OCI-LY3 (cell line): ENCODE measurements around the gene TAS1R1.

ENCODE experiments used
- H2AFZ ChIP-seq: fragments of 200-600, 300-600 bp; shearing (Covaris generic); 2 replicates; pipeline ENCODE4 v1.6.0; 2014; ENCODE audit warnings: antibody characterized with exemption, low read depth, low read length
- H3K27ac ChIP-seq: fragments of 200-600, 300-600 bp; sonication (generic); 2 replicates; pipeline ENCODE4 v1.5.1; 2014; ENCODE audit warnings: mild to moderate bottlenecking, low read length, moderate library complexity, mixed read lengths
- H3K27me3 ChIP-seq: fragments of 200-600, 300-600 bp; sonication (generic); 2 replicates; pipeline ENCODE4 v1.6.1; 2014; ENCODE audit warnings: low read depth, low read length, mixed read lengths
- H3K36me3 ChIP-seq: fragments of 200-600, 300-600 bp; sonication (generic); replicated peaks from 2 replicates; pipeline ENCODE3; 2014; ENCODE audit warnings: low read depth, low read length, mixed read lengths
- H3K4me1 ChIP-seq: fragments of 300-600, 200-600 bp; sonication (generic); 2 replicates; pipeline ENCODE4 v1.6.1; 2014; ENCODE audit warnings: low read length, mixed read lengths
- H3K4me2 ChIP-seq: fragments of 200-600, 300-600 bp; sonication (generic); 2 replicates; pipeline ENCODE4 v1.6.1; 2014; ENCODE audit warnings: low read length, mixed read lengths
- H3K4me3 ChIP-seq: fragments of 300-600, 200-600 bp; sonication (generic); 2 replicates; pipeline ENCODE4 v1.5.1; 2014; ENCODE audit warnings: antibody characterized with exemption, mild to moderate bottlenecking, low read length, moderate library complexity
- H3K79me2 ChIP-seq: fragments of 300-600, 200-600 bp; shearing (Covaris generic); 2 replicates; pipeline ENCODE4 v1.6.1; 2014; ENCODE audit warnings: mild to moderate bottlenecking, low read length, mixed read lengths
- H3K9ac ChIP-seq: fragments of 300-600, 200-600 bp; shearing (Covaris generic); 2 replicates; pipeline ENCODE4 v1.6.0; 2014; ENCODE audit warnings: mild to moderate bottlenecking, low read length, moderate library complexity
- H3K9me3 ChIP-seq: fragments of 200-600, 300-600 bp; shearing (Covaris generic); 2 replicates; pipeline ENCODE4 v1.6.1; 2014; ENCODE audit warnings: low read length, mixed read lengths; ENCODE audit not compliant: insufficient read depth
- H4K20me1 ChIP-seq: fragments of 200-600, 300-600 bp; sonication (generic); 2 replicates; pipeline ENCODE4 v1.6.1; 2016; ENCODE audit warnings: low read length, mixed read lengths; ENCODE audit not compliant: insufficient read depth
- EZH2phosphoT487 ChIP-seq: fragments of 200-600 bp; shearing (Covaris generic); IDR thresholded peaks from 2 replicates; pipeline ENCODE4 v1.6.1; 2018; ENCODE audit warnings: antibody characterized with exemption, mixed run types, low read depth
- TF ChIP-seq, protein P1 (sequence below): fragments of 200-600, 300-600 bp; sonication (generic); IDR thresholded peaks from 2 replicates; pipeline ENCODE4 v1.5.1; 2014; ENCODE audit warnings: antibody characterized with exemption, low read length, low read depth

TAS1R1 gene

DNA sequence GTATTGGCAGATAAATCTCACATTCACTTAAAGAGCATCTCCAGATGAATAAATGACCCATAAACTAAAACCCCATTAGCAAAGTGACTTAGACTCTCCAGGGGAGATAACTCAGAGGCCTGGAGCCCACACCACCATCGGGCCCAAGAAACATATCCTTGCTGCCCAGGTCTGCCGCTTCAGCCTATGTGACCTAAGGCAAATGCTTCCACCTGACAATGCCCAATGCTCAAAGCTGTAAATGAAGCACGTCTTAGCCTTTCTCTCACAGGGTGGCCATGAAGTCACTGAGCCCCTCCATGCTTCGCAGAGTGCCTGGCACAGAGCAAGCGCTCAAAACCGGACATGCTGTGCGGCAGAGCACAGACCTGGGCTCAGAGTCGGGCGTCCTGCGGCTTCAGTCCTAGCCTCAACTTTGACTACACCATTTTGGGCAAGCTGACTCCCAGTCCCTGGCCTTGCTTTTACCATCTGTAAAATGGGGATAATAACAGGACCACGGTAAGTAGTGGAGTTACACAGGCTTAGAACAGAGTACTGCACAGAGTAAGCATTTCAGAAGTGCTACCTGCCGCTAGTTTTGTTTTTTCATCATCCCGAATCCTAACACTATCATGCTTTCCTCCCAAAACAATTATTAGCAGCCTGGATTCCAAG, 24.5 kb upstream of the TAS1R1 start:
- TF ChIP-seq, protein P1, sequence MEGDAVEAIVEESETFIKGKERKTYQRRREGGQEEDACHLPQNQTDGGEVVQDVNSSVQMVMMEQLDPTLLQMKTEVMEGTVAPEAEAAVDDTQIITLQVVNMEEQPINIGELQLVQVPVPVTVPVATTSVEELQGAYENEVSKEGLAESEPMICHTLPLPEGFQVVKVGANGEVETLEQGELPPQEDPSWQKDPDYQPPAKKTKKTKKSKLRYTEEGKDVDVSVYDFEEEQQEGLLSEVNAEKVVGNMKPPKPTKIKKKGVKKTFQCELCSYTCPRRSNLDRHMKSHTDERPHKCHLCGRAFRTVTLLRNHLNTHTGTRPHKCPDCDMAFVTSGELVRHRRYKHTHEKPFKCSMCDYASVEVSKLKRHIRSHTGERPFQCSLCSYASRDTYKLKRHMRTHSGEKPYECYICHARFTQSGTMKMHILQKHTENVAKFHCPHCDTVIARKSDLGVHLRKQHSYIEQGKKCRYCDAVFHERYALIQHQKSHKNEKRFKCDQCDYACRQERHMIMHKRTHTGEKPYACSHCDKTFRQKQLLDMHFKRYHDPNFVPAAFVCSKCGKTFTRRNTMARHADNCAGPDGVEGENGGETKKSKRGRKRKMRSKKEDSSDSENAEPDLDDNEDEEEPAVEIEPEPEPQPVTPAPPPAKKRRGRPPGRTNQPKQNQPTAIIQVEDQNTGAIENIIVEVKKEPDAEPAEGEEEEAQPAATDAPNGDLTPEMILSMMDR: no peak
- TF ChIP-seq EZH2phosphoT487: no peak
- Histone ChIP-seq H2AFZ (no peak overlapping the region), H3K27me3 (no peaks in the 10 kb centered on the region), H3K27ac (no peak overlapping the region), H3K4me2 (no peak overlapping the region), H3K36me3 (peaks cover 32% of the 10 kb centered on the region), H3K4me3 (no peak overlapping the region), H3K79me2 (no peaks in the 10 kb centered on the region), H4K20me1 (no peaks in the 10 kb centered on the region), H3K9ac (no peak overlapping the region), H3K4me1 (no peaks in the 10 kb centered on the region), H3K9me3 (no peaks in the 10 kb centered on the region)

DNA sequence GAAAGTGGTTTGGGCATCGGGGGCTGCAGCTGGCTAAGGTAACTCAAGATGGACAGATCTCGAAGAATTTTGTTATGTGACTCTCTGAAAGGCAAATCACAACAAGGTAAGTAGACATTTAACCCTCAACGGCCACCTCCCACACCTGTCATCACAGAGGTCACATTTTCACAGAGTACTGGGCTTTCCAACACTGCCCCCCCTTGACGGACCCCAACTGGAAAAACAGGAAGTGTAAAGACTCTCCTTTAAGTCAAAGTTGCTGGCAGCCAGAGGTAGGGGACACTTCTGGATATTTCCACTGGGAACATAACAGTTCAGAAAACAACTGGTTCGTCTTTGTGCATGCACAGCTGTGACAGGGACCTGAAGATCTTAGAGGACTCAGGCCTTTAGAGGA, 23.1 kb upstream of the TAS1R1 start:
- no peak for TF ChIP-seq EZH2phosphoT487
- TF ChIP-seq, protein P1: no peak
- no peak overlapping the region for H2AFZ ChIP-seq
- no peak overlapping the region for H3K4me2 ChIP-seq
- no peaks in the 10 kb centered on the region for H3K4me1 ChIP-seq
- H3K4me3 ChIP-seq: no peak overlapping the region
- H3K9me3 ChIP-seq: no peaks in the 10 kb centered on the region
- no peaks in the 10 kb centered on the region for H3K79me2 ChIP-seq
- H3K36me3 ChIP-seq: peaks cover 28% of the 10 kb centered on the region
- H3K27me3 ChIP-seq: no peaks in the 10 kb centered on the region
- H4K20me1 ChIP-seq: no peaks in the 10 kb centered on the region
- no peak overlapping the region for H3K27ac ChIP-seq
- no peak overlapping the region for H3K9ac ChIP-seq

GRCh38 chr1:6534248-6534822, 20.8 kb upstream of the TAS1R1 start:
- Histone ChIP-seq H3K36me3 (peaks cover 27% of the 10 kb centered on the region), H3K9me3 (no peaks in the 10 kb centered on the region), H3K4me3 (no peak overlapping the region), H3K9ac (no peak overlapping the region), H2AFZ (no peak overlapping the region), H3K4me2 (no peak overlapping the region), H3K79me2 (no peaks in the 10 kb centered on the region), H3K4me1 (no peaks in the 10 kb centered on the region), H3K27me3 (no peaks in the 10 kb centered on the region), H3K27ac (no peak overlapping the region), H4K20me1 (no peaks in the 10 kb centered on the region)
- TF ChIP-seq, protein P1: no peak
- TF ChIP-seq EZH2phosphoT487: no peak

DNA sequence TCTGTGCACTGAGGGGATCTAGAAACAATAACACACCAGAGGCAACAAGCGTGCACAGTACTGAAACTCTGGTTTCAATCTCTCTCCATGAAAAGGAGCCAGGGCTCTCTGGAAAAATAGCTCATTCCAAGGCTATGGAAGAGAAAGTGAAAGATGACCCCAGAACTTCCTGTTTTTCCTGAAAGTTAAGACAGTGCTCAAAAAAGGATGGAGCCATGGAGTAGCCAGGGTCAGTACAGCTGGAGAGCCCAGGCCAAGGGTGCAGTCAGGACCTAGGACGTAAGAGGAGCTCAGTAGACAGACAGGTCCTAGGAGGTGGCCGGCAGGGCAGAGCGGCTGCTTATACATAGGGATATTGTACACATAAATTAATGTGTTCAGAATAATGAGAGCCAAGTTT, 19.9 kb upstream of the TAS1R1 start:
- Histone ChIP-seq H3K27me3 (no peaks in the 10 kb centered on the region), H3K79me2 (no peaks in the 10 kb centered on the region), H3K27ac (no peak overlapping the region), H3K4me2 (no peak overlapping the region), H4K20me1 (no peaks in the 10 kb centered on the region), H3K4me3 (no peak overlapping the region), H3K36me3 (peaks cover 27% of the 10 kb centered on the region), H3K4me1 (no peaks in the 10 kb centered on the region), H3K9me3 (no peaks in the 10 kb centered on the region), H3K9ac (no peak overlapping the region), H2AFZ (no peak overlapping the region)
- no peak for TF ChIP-seq EZH2phosphoT487
- TF ChIP-seq, protein P1: no peak
